H54 (cell line): ENCODE results near the gene LNPEP.
"Not testable (repeated sequence)": the region's sequence is repeated elsewhere in the genome, so short reads cannot be mapped to it uniquely, and the experiment has no call there.

Experiments used
- DNase-seq: peaks from one replicate; pipeline ENCODE4 v3.0.0; 2011; ENCODE audit warnings: low spot score, mixed read lengths; ENCODE audit not compliant: insufficient read length
- FAIRE-seq: peaks from 3 replicates; lab custom pipeline; 2011; peaks lifted over from hg19 to GRCh38; lab: Jason Lieb, UNC
- POLR2A ChIP-seq: IDR thresholded peaks from 2 replicates; pipeline ENCODE4 v1.6.1; 2011; ENCODE audit warnings: low read depth, mild to moderate bottlenecking, low read length

Gene LNPEP

DNA sequence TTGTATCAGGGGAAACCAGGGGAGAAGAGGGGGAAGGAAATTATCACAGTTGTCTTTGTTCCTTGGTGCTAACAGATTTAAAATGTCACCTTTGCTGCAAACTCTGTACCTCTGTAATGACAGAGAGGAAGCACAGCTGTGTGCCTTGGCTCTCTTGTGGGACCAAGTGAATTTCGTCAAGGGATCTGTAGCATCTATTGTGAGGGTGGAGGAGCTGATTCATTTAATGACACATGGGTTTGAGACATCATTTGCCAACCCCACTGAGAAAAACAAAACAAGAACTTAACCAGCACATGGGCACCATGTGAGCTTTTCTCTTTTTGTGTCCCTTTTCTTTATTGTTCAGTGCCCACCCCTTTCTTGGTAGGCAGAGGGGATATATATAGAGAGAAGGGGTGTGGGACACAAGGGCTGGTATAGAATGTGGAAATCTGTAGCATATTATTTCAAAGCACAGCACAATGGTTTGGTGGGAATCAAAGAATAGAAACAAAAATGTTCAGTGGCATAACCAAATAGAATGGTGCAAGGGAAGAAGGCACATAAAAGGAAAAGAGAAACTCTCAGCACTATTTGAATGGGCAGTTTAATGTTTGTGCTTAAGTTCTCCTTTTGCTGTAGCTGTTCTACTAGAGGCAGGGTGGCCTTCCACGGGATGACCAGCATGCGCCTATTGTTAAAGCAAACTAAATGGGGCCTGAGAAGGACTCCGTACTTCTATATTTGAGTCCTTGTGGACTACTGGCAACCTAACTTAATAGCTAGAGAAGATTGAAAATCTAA lies 143.3 kb downstream of the LNPEP start:
- FAIRE-seq (peak; percentile 80), DNase-seq (no peak)

DNA sequence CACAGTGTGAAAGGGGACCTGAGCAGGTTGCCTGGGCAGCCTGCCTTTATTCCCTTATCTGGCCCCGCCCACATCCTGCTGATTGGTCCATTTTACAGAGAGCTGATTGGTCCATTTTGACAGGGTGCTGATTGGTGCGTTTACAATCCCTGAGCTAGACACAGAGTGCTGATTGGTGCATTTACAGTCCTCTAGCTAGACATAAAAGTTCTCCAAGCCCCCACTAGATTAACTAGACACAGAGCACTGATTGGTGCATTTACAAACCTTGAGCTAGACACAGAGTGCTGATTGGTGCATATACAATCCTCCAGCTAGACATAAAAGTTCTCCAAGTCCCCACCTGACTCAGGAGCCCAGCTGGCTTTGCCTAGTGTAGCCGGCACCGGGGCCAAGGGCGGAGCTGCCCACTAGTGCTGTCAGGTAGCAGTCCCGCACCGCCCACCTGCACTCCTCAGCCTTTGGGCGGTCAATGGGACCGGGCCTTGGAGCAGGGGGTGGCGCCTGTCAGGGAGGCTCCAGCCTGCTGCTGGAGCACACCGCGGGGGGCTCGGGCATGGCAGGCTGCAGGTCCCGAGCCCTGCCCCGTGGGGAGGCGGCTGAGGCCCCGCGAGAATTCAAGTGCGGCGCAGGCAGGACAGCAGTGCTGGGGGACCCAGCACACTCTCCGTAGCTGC lies 149.0 kb downstream of the LNPEP start:
- FAIRE-seq, DNase-seq: not testable (repeated sequence)

More for the DNA sequence above, 143.3 kb downstream of the LNPEP start:
- no peak for TF ChIP-seq POLR2A

DNA sequence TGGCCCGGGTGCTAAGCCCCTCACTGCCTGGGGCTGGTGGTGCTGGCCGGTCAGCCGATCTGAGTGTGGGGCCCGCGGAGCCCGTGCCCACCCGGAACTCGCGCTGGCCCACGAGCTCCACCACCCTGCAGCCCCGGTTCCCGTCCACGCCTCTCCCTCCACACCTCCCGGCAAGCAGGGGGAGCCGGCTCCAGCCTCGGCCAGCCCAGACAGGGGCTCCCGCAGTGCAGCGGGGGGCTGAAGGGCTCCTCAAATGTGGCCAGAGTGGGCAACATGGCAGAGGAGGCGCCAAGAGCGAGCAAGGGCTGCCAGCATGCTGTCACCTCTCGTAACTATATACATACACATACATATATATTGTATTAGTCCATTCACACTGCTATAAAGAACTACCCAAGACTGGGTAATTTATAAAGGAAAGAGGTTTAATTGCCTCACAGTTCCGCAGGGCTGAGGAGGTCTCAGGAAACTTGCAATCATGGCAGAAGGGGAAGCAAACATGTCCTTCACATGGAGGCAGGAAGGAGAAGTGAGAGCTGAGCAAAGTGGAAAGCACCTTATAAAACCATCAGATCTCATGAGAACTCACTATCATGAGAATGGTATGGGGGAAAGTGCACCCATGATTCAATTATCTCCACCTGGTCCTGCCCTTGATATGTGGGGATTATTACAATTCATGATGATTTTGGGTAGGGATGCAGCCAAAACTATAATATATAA lies 149.7 kb downstream of the LNPEP start:
- DNase-seq (no peak), FAIRE-seq (no peak)
- TF ChIP-seq POLR2A: no peak
